ENCODE measurements around the gene EPDR1.
"Not testable (repeated sequence)": the region's sequence is repeated elsewhere in the genome, so short reads cannot be mapped to it uniquely, and the experiment has no call there.

The EPDR1 gene

GRCh38 chr7:37930226-37930948, 9.9 kb downstream of the EPDR1 start:
- no peak for DNase-seq

- no peak for DNase-seq
These were observed 12.1 kb downstream of the EPDR1 start for GRCh38 chr7:37932543-37932942.

- no peak for DNase-seq
These were observed 12.7 kb downstream of the EPDR1 start for GRCh38 chr7:37933018-37933566.

DNA sequence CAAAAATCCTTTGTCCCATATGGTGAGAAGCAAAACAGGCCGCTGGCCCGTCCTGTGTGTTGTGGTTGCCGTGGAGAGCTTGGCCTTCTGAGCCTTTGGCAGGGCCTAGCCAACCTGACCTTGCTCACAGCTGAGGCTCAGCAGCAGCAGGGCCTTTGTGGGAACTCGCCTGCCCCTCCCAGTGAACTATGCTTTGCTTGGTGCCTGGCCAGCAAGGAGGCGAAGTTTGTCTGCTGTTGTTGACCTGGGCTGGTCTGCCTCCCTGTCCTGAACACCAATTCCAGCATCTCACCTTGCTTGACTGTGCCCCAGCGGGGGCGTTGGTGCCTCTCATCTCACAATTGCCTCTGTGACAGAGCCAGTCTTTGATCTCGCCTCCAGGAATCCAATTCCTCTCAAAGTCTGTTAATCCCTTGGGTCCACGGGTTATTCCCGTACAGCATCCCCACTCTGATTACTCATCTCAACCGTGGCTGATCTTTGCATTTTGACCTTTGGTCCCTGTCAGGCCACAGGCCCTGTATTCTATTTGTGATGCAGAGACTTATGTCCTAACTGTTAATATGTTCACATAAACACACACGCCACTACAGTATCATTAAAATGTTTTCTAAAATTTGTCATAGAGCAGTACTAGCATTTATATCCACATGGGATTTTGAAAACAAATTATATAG, 22.6 kb downstream of the EPDR1 start:
- no peak for DNase-seq

DNA sequence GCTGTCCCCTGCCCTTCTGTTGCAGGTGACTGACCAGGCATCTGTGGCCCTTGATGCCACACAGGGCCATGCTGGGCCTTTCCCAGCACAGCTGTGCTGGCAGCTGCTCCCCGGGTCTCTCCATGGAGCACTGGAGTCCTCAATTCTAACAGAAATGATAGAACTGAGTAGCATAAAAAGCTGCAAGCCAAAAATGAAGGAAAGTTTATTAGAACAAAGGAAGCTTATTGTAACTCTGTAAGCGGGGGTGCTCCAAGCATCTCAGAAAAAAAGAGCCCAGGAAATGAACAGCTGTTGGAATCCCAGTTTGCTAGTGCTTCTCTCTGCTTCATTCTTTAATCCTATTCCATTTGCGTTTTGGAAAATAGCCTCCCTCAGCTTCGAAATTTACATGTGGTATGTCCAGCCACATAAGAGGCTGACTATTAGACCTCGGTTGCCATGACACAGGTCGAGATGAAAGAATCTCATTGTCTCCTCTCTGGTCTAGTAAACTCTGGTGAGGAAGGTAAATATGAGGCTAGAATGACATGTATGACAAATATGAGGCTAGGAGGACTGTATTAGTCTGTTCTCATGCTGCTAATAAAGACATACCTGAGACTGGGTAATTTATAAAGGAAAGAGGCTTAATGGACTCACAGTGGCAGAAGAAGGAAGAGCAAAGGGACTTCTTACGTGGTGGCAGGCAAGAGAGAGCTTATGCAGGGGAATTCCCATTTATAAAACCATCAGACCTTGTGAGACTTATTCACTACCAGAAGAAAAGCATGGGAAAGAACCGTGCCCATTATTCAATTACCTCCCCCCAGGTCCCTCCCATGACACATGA, 23.7 kb downstream of the EPDR1 start:
- no peak for DNase-seq

- DNase-seq: no peak
These were observed 24.3 kb downstream of the EPDR1 start for GRCh38 chr7:37944737-37945054.

- DNase-seq: no peak
These were observed 24.9 kb downstream of the EPDR1 start for GRCh38 chr7:37945336-37945735.

- no peak for DNase-seq
These were observed 26.9 kb downstream of the EPDR1 start for GRCh38 chr7:37947138-37947940.

DNA sequence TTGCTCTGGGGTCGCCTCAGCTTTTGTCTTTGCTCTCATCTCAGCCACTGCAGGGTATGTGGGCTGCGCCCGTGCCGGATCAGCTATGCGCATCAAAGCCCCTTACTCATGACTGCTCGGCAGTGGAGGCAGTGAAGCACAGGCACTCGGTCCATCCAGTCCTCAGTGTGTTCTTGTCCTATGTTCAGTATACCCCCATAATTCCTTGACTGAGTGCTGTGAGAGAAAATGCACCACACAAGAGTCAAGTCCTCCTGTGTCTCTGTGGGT, 27.4 kb downstream of the EPDR1 start:
- DNase-seq: no peak

DNA sequence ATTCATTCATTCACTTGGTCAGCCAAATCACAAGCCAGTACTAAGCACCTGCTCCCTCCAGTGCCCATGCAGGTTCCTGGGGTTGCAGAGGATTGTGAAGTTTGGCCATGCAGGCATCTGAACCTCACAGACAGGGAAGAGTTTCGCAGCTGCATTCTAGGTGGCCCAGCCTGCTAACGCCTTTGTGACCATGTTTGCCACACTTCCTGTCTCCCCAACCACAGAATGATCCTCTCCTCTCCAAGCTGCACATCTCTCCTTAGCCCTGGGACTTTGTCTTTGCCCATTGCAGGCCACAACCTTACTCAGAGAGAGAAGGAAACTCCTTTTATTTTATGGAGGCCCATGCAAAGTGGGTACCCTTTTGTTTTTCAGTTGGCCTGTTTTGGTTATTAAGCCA, 31.8 kb downstream of the EPDR1 start:
- DNase-seq: peak; percentile 90

- not testable (repeated sequence) for DNase-seq
These were observed 33.8 kb downstream of the EPDR1 start for GRCh38 chr7:37954217-37954616.

- no peak for DNase-seq
These were observed 36.4 kb downstream of the EPDR1 start for GRCh38 chr7:37956791-37957190.

GRCh38 chr7:37957221-37957970, 37.0 kb downstream of the EPDR1 start:
- DNase-seq: no peak

DNA sequence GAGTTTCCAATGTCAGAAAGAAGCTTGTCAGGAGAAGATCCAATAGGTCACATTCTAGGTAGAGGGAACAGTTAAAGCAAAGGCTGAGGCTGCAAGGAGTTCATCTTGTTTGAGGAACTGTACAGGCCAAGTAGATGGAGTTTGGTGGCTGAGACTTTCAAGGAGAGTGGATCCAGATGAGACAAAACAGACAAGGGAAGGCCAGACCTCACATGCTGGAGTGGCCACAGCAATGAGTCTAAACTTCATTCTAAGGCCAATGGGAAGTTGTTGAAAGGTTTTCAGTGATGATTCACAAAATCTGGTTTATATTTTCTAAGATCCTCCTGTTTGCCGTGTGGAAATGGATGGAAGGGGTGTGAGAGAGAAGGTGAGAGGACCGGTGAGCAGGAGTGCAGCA, 40.0 kb downstream of the EPDR1 start:
- no peak for DNase-seq

- DNase-seq: no peak
These were observed 40.8 kb downstream of the EPDR1 start for GRCh38 chr7:37961251-37961650.

- no peak for DNase-seq
These were observed 43.8 kb downstream of the EPDR1 start for GRCh38 chr7:37964196-37964595.

GRCh38 chr7:37970211-37970610, 49.8 kb downstream of the EPDR1 start:
- no peak for DNase-seq

DNA sequence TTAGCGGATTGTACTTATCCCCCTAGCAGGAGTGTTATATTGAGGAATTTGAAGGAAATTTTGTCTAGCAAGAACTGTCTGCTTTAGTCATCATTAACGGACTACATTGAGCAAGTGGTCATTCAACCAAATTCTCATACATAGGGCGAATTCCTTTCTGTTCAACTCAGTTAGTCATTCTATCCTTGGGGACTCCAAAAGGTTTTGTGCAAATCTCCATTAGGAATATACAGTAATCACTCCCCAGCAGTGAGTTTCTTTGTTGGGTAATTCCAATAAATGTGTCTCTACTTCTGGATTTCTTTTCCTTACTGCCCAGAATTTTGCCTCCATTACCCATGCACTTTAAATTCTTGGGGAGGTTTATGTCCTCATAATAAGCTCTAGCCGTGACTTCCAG, 51.1 kb downstream of the EPDR1 start:
- DNase-seq: no peak

DNA sequence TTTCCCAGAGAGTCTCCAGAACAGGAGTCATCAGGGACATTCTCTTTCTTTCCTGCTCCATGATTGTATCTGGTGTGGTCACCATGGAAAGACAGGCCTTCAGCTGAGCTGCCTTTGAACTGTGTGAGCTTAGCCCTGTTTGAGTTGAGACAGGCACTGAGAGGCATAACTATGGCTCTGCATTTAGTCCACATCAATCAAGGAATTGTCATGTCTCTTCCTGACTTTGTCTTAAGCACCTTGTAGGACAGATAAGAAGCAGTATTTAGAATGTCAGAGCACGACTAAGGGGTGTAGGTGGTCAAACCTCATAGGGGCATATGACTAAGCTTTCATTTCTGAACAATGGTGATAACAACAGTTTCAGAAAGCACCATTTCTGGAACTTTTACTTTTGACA, 53.5 kb downstream of the EPDR1 start:
- no peak for DNase-seq

DNA sequence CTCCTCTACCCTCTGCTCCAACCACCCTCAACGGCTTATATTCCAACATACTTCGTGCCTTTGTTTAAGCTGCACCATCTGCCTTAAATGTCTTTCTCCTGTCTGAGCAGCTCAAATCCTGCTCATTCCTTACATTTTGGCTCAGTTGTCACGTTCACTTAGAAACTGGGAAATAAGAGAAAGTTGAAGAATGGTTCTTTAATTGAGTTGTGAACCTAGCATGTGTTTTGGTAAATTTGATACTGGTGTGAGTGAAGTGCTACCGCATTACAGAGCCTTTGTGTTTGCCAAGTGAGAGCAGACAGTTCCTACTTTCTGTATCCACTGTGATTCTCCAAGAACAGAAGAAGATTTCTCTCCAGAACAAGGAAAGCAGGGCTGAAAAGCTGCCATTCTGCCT, 54.3 kb downstream of the EPDR1 start:
- DNase-seq: no peak

DNA sequence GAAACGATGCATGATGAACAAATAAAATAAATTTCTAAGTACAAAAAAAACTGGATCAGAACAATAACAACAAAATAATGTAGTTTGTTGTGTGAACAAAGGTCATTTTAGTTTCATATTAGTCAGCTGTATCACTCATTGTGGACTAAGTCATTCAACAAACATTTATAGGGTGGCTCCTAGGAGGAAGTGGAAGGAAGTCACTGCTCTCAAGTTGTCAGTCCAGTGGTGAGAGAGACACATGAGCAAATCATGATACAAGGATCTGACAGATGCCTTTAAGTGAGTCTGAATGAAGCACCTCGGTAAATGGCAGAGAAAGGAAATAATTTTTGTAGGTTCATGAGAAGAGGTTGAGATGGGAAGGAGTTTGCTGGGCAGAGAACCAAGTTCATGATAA, 56.8 kb downstream of the EPDR1 start:
- no peak for DNase-seq

DNA sequence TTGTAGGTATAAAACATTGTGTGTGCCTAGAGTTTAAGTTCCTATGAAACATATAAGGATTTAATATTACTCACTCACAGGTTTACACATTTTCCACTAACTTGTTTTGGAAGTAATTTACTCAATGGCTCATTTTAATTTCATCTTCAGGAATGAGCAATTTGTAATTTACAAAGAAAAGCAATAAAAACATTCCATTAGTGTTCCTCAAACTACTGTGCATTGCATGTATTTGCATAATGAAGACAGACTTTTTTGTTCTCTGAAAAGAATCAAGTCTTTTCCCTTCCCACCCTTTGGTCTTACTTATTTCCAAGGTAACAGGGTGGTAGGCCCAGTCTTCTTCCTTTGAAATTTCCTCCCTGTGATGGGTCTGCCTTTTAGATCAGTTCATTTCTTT, 61.2 kb downstream of the EPDR1 start:
- no peak for DNase-seq
